SK-N-MC (cell line): ENCODE results near the gene RECK.

ENCODE experiments used
- DNase-seq: peaks from one replicate; pipeline ENCODE4 v3.0.0-alpha.2; 2011; ENCODE audit warnings: low read depth, low spot score
- H3K27ac ChIP-seq: fragments of 200-600 bp; sonication (generic); 2 replicates; pipeline ENCODE4 v1.5.1; 2016; ENCODE audit warnings: mixed run types
- H3K36me3 ChIP-seq: fragments of 200-600 bp; sonication (generic); 2 replicates; pipeline ENCODE4 v1.6.1; 2017; ENCODE audit warnings: antibody characterized with exemption, low read length, mixed read lengths; ENCODE audit not compliant: insufficient read depth
- H3K4me3 ChIP-seq: fragments of 200-600 bp; sonication (generic); 2 replicates; pipeline ENCODE4 v1.5.1; 2016
- H3K9ac ChIP-seq: fragments of 200-600 bp; sonication (generic); 2 replicates; pipeline ENCODE4 v1.8.0; 2017; ENCODE audit warnings: mixed run types, mixed read lengths; ENCODE audit not compliant: insufficient read length
- H3K9me3 ChIP-seq: fragments of 200-600 bp; sonication (generic); 2 replicates; pipeline ENCODE4 v1.6.1; 2017; ENCODE audit warnings: low read depth, mild to moderate bottlenecking, antibody characterized with exemption, low read length, moderate library complexity, mixed read lengths
- EZH2 ChIP-seq: fragments of 200-600 bp; sonication (generic); IDR thresholded peaks from one replicate; pipeline ENCODE4 v1.6.1; 2017; ENCODE audit warnings: antibody characterized with exemption
- FOXP2 ChIP-seq: optimal IDR thresholded peaks from 2 replicates; pipeline ENCODE3; 2011; ENCODE audit warnings: mild to moderate bottlenecking, moderate library complexity; ENCODE audit not compliant: insufficient read depth; ENCODE audit errors: extremely low read length, control extremely low read depth
- POLR2AphosphoS5 ChIP-seq: IDR thresholded peaks from 2 replicates; pipeline ENCODE4 v1.6.1; 2012; ENCODE audit warnings: mild to moderate bottlenecking, low read depth, low read length, borderline replicate concordance

RECK gene

GRCh38 chr9:35998333-35998732 lies 38.4 kb upstream of the RECK start:
- Histone ChIP-seq H3K27ac (no peak overlapping the region), H3K9me3 (no peaks in the 10 kb centered on the region), H3K4me3 (no peak overlapping the region), H3K9ac (no peak overlapping the region), H3K36me3 (no peaks in the 10 kb centered on the region)
- no peak for TF ChIP-seq FOXP2
- no peak for TF ChIP-seq POLR2AphosphoS5
- no peak for TF ChIP-seq EZH2
- no peak for DNase-seq

DNA sequence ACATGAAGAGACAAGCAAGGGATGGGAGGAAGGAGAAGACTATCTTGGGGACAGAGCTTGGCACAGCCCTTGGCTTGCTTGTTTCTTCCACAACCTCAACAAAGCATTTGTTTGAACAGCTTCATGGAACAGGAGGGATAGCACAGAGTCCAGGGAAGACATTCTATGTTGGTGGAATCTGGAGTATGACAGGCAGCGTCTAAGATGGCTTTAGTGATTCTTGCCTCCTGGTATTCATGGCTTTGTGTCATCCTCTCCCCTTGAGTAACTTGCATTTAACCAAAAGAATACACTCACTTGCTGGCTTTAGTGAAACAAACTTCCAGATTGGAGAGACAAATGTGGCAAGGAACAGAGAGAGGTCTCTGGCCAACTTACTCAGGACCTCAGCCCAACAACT lies 30.8 kb upstream of the RECK start:
- Histone ChIP-seq H3K4me3 (no peak overlapping the region), H3K9me3 (no peaks in the 10 kb centered on the region), H3K9ac (no peak overlapping the region), H3K36me3 (no peaks in the 10 kb centered on the region), H3K27ac (no peak overlapping the region)
- TF ChIP-seq EZH2: no peak
- TF ChIP-seq POLR2AphosphoS5: no peak
- TF ChIP-seq FOXP2: no peak
- DNase-seq: no peak

DNA sequence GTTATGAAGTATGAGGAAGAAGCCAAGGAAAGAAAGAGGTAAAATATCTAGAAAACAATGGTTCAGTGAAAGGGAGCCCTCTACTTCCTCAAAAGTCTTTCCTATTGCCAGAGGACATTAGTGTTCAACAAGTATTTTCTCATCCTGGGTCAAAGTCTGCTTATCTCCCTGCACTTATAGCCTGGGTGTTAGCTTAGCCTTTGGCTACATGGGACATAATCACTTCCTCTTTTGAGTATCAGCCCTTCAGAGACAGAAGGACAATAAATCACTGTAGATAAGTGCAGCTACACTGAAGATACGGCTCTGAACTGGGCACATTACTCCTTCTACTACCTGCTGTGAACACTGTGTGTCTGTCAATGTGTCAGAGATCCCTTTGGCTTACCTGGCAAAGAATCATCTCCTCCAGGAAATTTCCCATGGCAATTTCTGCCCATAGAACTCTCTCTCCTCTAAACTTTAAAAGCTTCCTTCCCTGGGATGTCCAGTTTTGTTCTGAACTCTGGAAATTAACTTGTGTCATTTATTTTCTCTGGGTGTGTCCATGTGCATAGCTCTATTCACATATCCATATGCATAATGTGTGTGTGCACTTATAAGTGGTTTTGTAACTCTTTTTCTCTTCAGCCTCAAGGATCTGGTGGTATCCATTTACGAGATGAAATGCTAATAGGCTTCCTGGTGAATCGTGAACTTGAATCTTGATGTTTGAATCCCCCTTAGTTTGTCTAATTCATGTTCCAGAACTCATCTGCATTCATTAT lies 30.0 kb upstream of the RECK start:
- no peak overlapping the region for H3K9ac ChIP-seq
- no peak for DNase-seq
- TF ChIP-seq FOXP2: no peak
- no peak for TF ChIP-seq POLR2AphosphoS5
- no peak for TF ChIP-seq EZH2
- no peak overlapping the region for H3K4me3 ChIP-seq
- H3K27ac ChIP-seq: no peak overlapping the region
- H3K9me3 ChIP-seq: no peaks in the 10 kb centered on the region
- no peaks in the 10 kb centered on the region for H3K36me3 ChIP-seq

DNA sequence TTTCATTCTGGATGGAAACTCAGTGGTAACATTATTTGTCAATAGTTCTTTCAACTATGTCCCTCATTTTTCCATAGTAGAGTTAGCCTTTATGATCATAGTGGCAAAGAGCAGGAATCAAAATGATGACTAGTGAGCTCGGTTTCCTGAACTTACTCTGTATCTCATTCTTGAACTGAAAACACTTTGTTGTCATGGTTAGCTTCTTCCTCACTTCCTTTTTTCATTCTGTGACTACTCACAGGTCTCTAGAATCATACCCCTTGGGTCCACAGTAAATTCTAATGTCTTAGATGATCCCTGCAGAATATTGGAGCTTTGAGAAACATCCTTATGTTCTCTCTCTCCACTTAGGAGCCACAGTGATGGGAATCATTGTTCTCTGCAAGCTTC lies 29.4 kb upstream of the RECK start:
- Histone ChIP-seq H3K4me3 (no peak overlapping the region), H3K27ac (no peak overlapping the region), H3K9ac (no peak overlapping the region), H3K36me3 (no peaks in the 10 kb centered on the region), H3K9me3 (no peaks in the 10 kb centered on the region)
- TF ChIP-seq EZH2 (no peak), POLR2AphosphoS5 (no peak), FOXP2 (no peak)
- DNase-seq: no peak

DNA sequence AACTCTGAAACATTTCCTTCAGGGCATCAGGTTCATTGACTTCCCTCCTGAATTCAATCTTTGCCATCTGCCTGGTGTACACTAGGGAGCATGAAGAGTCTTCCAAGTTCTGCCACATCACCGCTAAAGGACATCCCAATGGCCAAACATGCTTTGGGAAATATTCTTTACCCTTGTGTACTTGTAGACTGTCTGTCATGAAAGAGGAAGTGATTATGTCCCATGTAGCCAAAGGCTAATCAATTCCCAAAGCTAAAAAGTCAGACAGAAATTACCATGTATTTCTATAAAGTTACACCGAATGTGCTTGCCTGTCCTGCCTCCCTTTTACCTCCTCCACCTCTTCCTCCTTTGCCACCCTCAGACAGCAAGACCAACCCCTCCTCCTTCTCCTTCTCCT lies 28.9 kb upstream of the RECK start:
- Histone ChIP-seq H3K36me3 (no peaks in the 10 kb centered on the region), H3K9me3 (no peaks in the 10 kb centered on the region), H3K4me3 (no peak overlapping the region), H3K9ac (no peak overlapping the region), H3K27ac (no peak overlapping the region)
- DNase-seq: no peak
- TF ChIP-seq EZH2 (no peak), POLR2AphosphoS5 (no peak), FOXP2 (no peak)

GRCh38 chr9:36008774-36009300 lies 27.9 kb upstream of the RECK start:
- Histone ChIP-seq H3K9ac (no peak overlapping the region), H3K36me3 (no peaks in the 10 kb centered on the region), H3K4me3 (peak overlapping the region; percentile 40; the same call in 1 of the 2 replicates), H3K9me3 (no peaks in the 10 kb centered on the region), H3K27ac (no peak overlapping the region)
- peak; percentile 39 for DNase-seq
- TF ChIP-seq EZH2 (no peak), FOXP2 (no peak), POLR2AphosphoS5 (no peak)

DNA sequence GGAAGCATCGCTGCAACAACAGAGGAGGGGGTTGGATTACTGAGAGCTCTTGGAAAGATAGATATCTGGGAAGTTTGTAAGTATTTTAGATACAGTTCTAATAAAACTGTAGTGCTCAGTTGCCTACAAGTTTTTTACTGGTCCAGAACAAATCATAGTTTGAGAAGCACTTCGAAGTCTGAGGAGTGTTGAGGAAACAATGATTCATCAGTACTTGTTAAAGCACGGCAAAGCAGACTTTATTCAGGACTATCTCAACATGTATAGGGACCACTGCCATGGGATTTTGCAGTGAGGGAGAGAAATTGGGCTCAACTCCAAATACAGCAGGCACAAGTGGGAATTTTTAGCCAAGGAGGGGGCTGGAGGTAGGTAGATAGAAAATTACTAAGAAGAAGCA lies 25.3 kb upstream of the RECK start:
- H3K36me3 ChIP-seq: no peaks in the 10 kb centered on the region
- H3K27ac ChIP-seq: no peak overlapping the region
- H3K4me3 ChIP-seq: no peak overlapping the region
- H3K9ac ChIP-seq: no peak overlapping the region
- TF ChIP-seq POLR2AphosphoS5: no peak
- no peak for TF ChIP-seq EZH2
- no peak for TF ChIP-seq FOXP2
- no peaks in the 10 kb centered on the region for H3K9me3 ChIP-seq
- no peak for DNase-seq

GRCh38 chr9:36017278-36017677 lies 19.4 kb upstream of the RECK start:
- Histone ChIP-seq H3K9ac (no peak overlapping the region), H3K36me3 (no peaks in the 10 kb centered on the region), H3K4me3 (no peak overlapping the region), H3K9me3 (no peaks in the 10 kb centered on the region), H3K27ac (no peak overlapping the region)
- TF ChIP-seq EZH2 (no peak), POLR2AphosphoS5 (no peak), FOXP2 (no peak)
- DNase-seq: no peak

GRCh38 chr9:36018129-36018528 lies 18.6 kb upstream of the RECK start:
- Histone ChIP-seq H3K4me3 (no peak overlapping the region), H3K36me3 (no peaks in the 10 kb centered on the region), H3K9ac (no peak overlapping the region), H3K9me3 (no peaks in the 10 kb centered on the region), H3K27ac (no peak overlapping the region)
- no peak for TF ChIP-seq EZH2
- no peak for TF ChIP-seq FOXP2
- no peak for TF ChIP-seq POLR2AphosphoS5
- no peak for DNase-seq
